Measurements from ENCODE around the gene PCDHA7. TPM values are rescaled to one million over a fixed set of nuclear protein-coding genes. Genes with fewer than 3 reads are reported as not detected.

The PCDHA7 gene
- total and polyA plus RNA-seq, 8 donors, result 0.19 to 0.96 (median 0.52) TPM

- Histone ChIP-seq H3K9me3 (peaks cover 0 to 2% (median 0%) of the 10 kb centered on the region in 4 donors), H3K36me3 (no peaks in the 10 kb centered on the region), H3K27ac (no peak overlapping the region), H3K4me1 (no peaks in the 10 kb centered on the region), H3K4me3 (no peak overlapping the region), H3K27me3 (no peaks in the 10 kb centered on the region)
- intact Hi-C loops (cut with DNase I), result loop anchor here in 1 of 3 donors (10.0 kb wide), 1 partner anchor 168 kb away; no protein-coding TSS in a partner anchor
- TF ChIP-seq CTCF (IDR thresholded peaks at IDR 0.05), result no peak
- WGBS, 2 donors, result 34 to 38% methylated on average over 37 of the region's 37 CpGs
- ATAC-seq (no peak), DNase-seq (peak in 1 of 6 donors; percentile 47), FAIRE-seq (no peak)
These were observed 43.2 kb downstream of the PCDHA7 start for GRCh38 chr5:140877262-140877581.

- H3K4me1 ChIP-seq, result no peaks in the 10 kb centered on the region
- FAIRE-seq (no peak), ATAC-seq (peak in 3 of 4 donors; percentile 83 to 96 (median 86)), DNase-seq (peak in 1 of 6 donors; percentile 15)
- WGBS, 2 donors, result 10 to 15% methylated on average over 30 to 35 of the region's 35 CpGs
- peaks cover 0 to 2% (median 0%) of the 10 kb centered on the region in 4 donors for H3K9me3 ChIP-seq
- TF ChIP-seq CTCF (IDR thresholded peaks at IDR 0.05), result no peak
- no peaks in the 10 kb centered on the region for H3K27me3 ChIP-seq
- H3K36me3 ChIP-seq, result no peaks in the 10 kb centered on the region
- intact Hi-C loops (cut with DNase I), result no loop called here
- H3K27ac ChIP-seq, result no peak within 1 kb of the TSS
- H3K4me3 ChIP-seq, result peak within 1 kb of the TSS in 2 of 4 donors; percentile 24 to 31
These were observed 48.0 kb downstream of the PCDHA7 start, which contains the start of gene PCDHA13 for GRCh38 chr5:140881889-140882590. Gene PCDHA13, plus strand, starts transcription at chr5:140882124. Its CDS starts 145 bp downstream, at chr5:140882269.

GRCh38 chr5:140882591-140882899 is 48.5 kb downstream of the PCDHA7 start:
- FAIRE-seq (no peak), DNase-seq (no peak), ATAC-seq (peak in 3 of 4 donors; percentile 40 to 77 (median 63))
- TF ChIP-seq CTCF (IDR thresholded peaks at IDR 0.05), result no peak
- H3K27ac ChIP-seq, result no peak overlapping the region
- no peaks in the 10 kb centered on the region for H3K36me3 ChIP-seq
- 9 to 19% methylated on average over 12 of the region's 12 CpGs for WGBS, 2 donors
- peak overlapping the region in 2 of 4 donors; percentile 24 to 31 for H3K4me3 ChIP-seq
- intact Hi-C loops (cut with DNase I), result no loop called here
- peaks cover 0 to 2% (median 0%) of the 10 kb centered on the region in 4 donors for H3K9me3 ChIP-seq
- no peaks in the 10 kb centered on the region for H3K4me1 ChIP-seq
- H3K27me3 ChIP-seq, result no peaks in the 10 kb centered on the region

GRCh38 chr5:140883373-140883772 is 49.3 kb downstream of the PCDHA7 start:
- Histone ChIP-seq H3K4me3 (no peak overlapping the region), H3K36me3 (no peaks in the 10 kb centered on the region), H3K9me3 (peaks cover 0 to 2% (median 0%) of the 10 kb centered on the region in 4 donors), H3K27ac (no peak overlapping the region), H3K27me3 (no peaks in the 10 kb centered on the region), H3K4me1 (no peaks in the 10 kb centered on the region)
- TF ChIP-seq CTCF (IDR thresholded peaks at IDR 0.05), result no peak
- no peak for FAIRE-seq
- DNase-seq, result peak in 1 of 6 donors; percentile 56
- WGBS, 2 donors, result 24 to 35% methylated on average over 41 of the region's 41 CpGs
- intact Hi-C loops (cut with DNase I), result no loop called here
- no peak for ATAC-seq
